Osteocyte (in vitro differentiated cells): ENCODE results near the gene KIF20B. TPM values are rescaled to one million over a fixed set of nuclear protein-coding genes. Genes with fewer than 3 reads are reported as not detected.

Source experiments
- DNase-seq: peaks from one replicate; pipeline ENCODE4 v3.0.0; 2021; ENCODE audit warnings: mixed read lengths; ENCODE audit not compliant: unreplicated experiment; ENCODE audit errors: extremely low spot score
- H3K27ac Mint-ChIP-seq: one replicate; pipeline ENCODE4 v1.8.0; 2021; ENCODE audit warnings: mild to moderate bottlenecking, mixed read lengths; ENCODE audit not compliant: unreplicated experiment
- H3K27me3 Mint-ChIP-seq: one replicate; pipeline ENCODE4 v1.8.0; 2021; ENCODE audit warnings: mixed read lengths; ENCODE audit not compliant: unreplicated experiment
- H3K36me3 Mint-ChIP-seq: one replicate; pipeline ENCODE4 v1.8.0; 2021; ENCODE audit warnings: mixed read lengths; ENCODE audit not compliant: unreplicated experiment
- H3K4me1 Mint-ChIP-seq: one replicate; pipeline ENCODE4 v1.8.0; 2021; ENCODE audit warnings: mixed read lengths; ENCODE audit not compliant: unreplicated experiment
- H3K4me3 Mint-ChIP-seq: one replicate; pipeline ENCODE4 v1.8.0; 2021; ENCODE audit warnings: mild to moderate bottlenecking, moderate library complexity, mixed read lengths; ENCODE audit not compliant: unreplicated experiment
- H3K9me3 Mint-ChIP-seq: one replicate; pipeline ENCODE4 v1.8.0; 2021; ENCODE audit warnings: mixed read lengths; ENCODE audit not compliant: unreplicated experiment
- CTCF ChIP-seq: fragments of 200-600 bp; sonication (generic); IDR thresholded peaks from 2 replicates; pipeline ENCODE4 v1.5.0; 2021; ENCODE audit warnings: antibody characterized with exemption, mild to moderate bottlenecking, moderate library complexity
- total RNA-seq: library from RNA; stranded (reverse); gene quantifications from 2 replicates; pipeline ENCODE4 v1.2.1, GENCODE V29; 2021

Gene KIF20B
- total RNA-seq, 1 donor from 2014 or later, result 9.9 TPM

- no peak for TF ChIP-seq CTCF
- Mint-ChIP-seq H3K4me1 (peaks cover 8% of the 10 kb centered on the region), H3K27me3 (no peaks in the 10 kb centered on the region), H3K4me3 (no peak overlapping the region), H3K9me3 (peaks cover 5% of the 10 kb centered on the region), H3K36me3 (peaks cover 2% of the 10 kb centered on the region), H3K27ac (no peak overlapping the region)
- DNase-seq, result no peak
Measured at GRCh38 chr10:89655722-89656121, 45.7 kb upstream of the KIF20B start.

- Mint-ChIP-seq H3K9me3 (peaks cover 5% of the 10 kb centered on the region), H3K27me3 (peaks cover 2% of the 10 kb centered on the region), H3K4me3 (no peak overlapping the region), H3K36me3 (peaks cover 2% of the 10 kb centered on the region), H3K27ac (no peak overlapping the region), H3K4me1 (peaks cover 8% of the 10 kb centered on the region)
- TF ChIP-seq CTCF, result no peak
- DNase-seq, result no peak
Measured at GRCh38 chr10:89657302-89657701, 44.1 kb upstream of the KIF20B start.

- H3K27me3 Mint-ChIP-seq, result peaks cover 2% of the 10 kb centered on the region
- TF ChIP-seq CTCF, result no peak
- H3K27ac Mint-ChIP-seq, result no peak overlapping the region
- DNase-seq, result no peak
- H3K4me1 Mint-ChIP-seq, result peaks cover 8% of the 10 kb centered on the region
- peaks cover 2% of the 10 kb centered on the region for H3K36me3 Mint-ChIP-seq
- peaks cover 5% of the 10 kb centered on the region for H3K9me3 Mint-ChIP-seq
- no peak overlapping the region for H3K4me3 Mint-ChIP-seq
Measured at GRCh38 chr10:89659143-89660131, 42.0 kb upstream of the KIF20B start.

- no peak for DNase-seq
- Mint-ChIP-seq H3K36me3 (no peaks in the 10 kb centered on the region), H3K27ac (no peak overlapping the region), H3K27me3 (peaks cover 2% of the 10 kb centered on the region), H3K4me3 (no peak overlapping the region), H3K4me1 (peaks cover 8% of the 10 kb centered on the region), H3K9me3 (no peaks in the 10 kb centered on the region)
- no peak for TF ChIP-seq CTCF
Measured at GRCh38 chr10:89662596-89662995, 38.8 kb upstream of the KIF20B start.

- TF ChIP-seq CTCF, result no peak
- H3K4me1 Mint-ChIP-seq, result peaks cover 8% of the 10 kb centered on the region
Measured at GRCh38 chr10:89663144-89663543, 38.2 kb upstream of the KIF20B start.

More at GRCh38 chr10:89663144-89663543, 38.2 kb upstream of the KIF20B start:
- Mint-ChIP-seq H3K36me3 (no peaks in the 10 kb centered on the region), H3K4me3 (no peak overlapping the region), H3K9me3 (no peaks in the 10 kb centered on the region), H3K27ac (no peak overlapping the region), H3K27me3 (peaks cover 2% of the 10 kb centered on the region)
- no peak for DNase-seq
